Measurements from ENCODE around the gene DSN1. TPM values are rescaled to one million over a fixed set of nuclear protein-coding genes. Genes with fewer than 3 reads are reported as not detected.

Gene DSN1
- polyA plus RNA-seq, 1 of the 3 experiments (the other 2 are of a cell fraction): 7.3 TPM

DNA sequence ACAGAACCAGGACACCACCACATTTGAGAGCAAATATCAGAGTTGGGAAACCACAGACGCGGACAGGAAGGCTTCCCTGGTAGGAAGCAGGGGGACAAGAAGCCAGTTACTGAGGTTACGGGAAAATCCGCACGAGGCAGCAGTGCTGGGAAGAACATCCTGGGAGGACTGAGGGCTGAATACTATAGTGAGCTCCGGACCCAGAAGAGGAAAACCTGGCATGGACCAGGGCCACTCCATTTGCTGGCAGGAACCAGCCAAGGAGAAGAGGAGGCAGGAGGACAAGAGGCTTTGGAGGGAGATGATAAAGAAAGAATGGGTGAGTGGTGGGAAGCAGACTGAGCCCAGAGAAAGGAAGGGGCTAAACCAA is 6.1 kb upstream of the DSN1 start (continued):
- TF ChIP-seq RFX5 (IDR thresholded peaks at IDR 0.05; ENCODE audit: low read length) (no peak), RAD21 (IDR thresholded peaks at IDR 0.05; ENCODE audit: low read length) (no peak)
- TF ChIP-seq, protein P1, sequence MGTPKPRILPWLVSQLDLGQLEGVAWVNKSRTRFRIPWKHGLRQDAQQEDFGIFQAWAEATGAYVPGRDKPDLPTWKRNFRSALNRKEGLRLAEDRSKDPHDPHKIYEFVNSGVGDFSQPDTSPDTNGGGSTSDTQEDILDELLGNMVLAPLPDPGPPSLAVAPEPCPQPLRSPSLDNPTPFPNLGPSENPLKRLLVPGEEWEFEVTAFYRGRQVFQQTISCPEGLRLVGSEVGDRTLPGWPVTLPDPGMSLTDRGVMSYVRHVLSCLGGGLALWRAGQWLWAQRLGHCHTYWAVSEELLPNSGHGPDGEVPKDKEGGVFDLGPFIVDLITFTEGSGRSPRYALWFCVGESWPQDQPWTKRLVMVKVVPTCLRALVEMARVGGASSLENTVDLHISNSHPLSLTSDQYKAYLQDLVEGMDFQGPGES (IDR thresholded peaks at IDR 0.05; ENCODE audit: low read depth, low read length): no peak

DNA sequence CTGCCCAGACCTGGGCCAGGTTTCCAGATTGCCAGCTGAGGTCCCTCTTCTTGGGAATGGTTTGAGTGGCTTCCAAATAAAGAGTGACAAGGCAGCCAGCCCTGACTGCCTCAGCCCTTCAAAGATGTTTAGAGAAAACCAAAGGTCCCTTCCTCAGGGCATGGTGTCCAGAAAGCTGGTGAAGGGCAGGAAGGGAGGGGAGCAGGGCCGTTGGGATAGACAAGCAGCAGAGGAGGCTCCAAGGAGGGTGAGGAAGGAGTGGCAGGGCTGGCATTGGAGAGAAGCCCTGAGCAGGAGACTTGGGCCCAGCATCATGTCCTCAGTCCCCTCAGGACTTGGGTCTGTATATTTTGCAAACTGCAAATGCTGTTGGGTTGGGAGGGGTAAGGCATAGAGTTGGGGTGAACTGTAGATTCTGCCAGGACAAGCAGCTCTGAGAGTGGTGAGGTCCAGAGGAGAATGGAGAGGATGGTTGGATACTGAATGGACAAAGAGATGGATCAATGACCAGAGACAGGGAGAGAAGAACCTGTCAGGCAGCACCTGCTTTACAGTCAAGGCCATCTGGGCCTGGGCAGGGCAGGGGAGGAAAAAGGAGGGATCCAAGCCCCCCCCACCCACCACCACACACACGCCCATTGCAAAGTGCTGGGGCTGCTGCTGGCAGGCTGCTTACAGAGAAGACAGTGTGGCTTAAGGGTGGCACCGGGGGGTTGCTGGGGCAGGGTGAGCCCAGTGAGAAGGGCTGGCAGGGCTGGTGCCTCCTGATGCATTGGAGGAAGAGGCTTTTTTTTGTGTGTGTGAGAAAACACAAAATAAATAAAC is 5.5 kb upstream of the DSN1 start:
- H3K4me3 ChIP-seq (ENCODE audit: low read depth in 2 of 2, low read length in 1 of 2): no peak overlapping the region
- no peaks in the 10 kb centered on the region for H3K27me3 ChIP-seq (ENCODE audit: insufficient read depth)
- H3K9me3 ChIP-seq: no peaks in the 10 kb centered on the region
- no peak overlapping the region for H3K4me2 ChIP-seq
- no peak overlapping the region for H2AFZ ChIP-seq (ENCODE audit: low read depth)
- H4K20me1 ChIP-seq (ENCODE audit: insufficient read depth): no peaks in the 10 kb centered on the region
- no peaks in the 10 kb centered on the region for H3K4me1 ChIP-seq (ENCODE audit: control insufficient read depth in 1 of 2, insufficient read depth in 2 of 2, low read depth in 1 of 2, low read length in 1 of 2)
- no peak overlapping the region for H3K27ac ChIP-seq (ENCODE audit: low read depth in 2 of 2, low read length in 1 of 2)
- no peak overlapping the region for H3K9ac ChIP-seq
- H3K9me2 ChIP-seq: no peaks in the 10 kb centered on the region
- 46% methylated on average over 2 of the region's 3 CpGs for WGBS (ENCODE audit: low lambda C conversion rate)
- DNase-seq: no peak
- H3F3A ChIP-seq (replicated peaks; ENCODE audit: insufficient read depth): peaks cover 28% of the 10 kb centered on the region
- peaks cover 3 to 13% of the 10 kb centered on the region in 2 experiments for H3K36me3 ChIP-seq (replicated peaks in 1 of 2; ENCODE audit: control insufficient read depth in 1 of 2, insufficient read depth in 2 of 2, low read length in 1 of 2)
- TF ChIP-seq MEF2A (IDR thresholded peaks at IDR 0.05; ENCODE audit: borderline replicate concordance, low read depth) (no peak), RCOR1 (IDR thresholded peaks at IDR 0.05; ENCODE audit: low read length) (no peak), GABPA (IDR thresholded peaks at IDR 0.05; ENCODE audit: low read depth) (no peak), GATA2 (CRISPR knock-in tag; IDR thresholded peaks at IDR 0.05) (no peak), MXI1 (IDR thresholded peaks at IDR 0.05; ENCODE audit: low read depth, low read length) (no peak), TAF1 (IDR thresholded peaks at IDR 0.05; ENCODE audit: borderline replicate concordance, low read depth, low read length) (no peak)
- no peaks in the 10 kb centered on the region for H3K79me2 ChIP-seq (ENCODE audit: insufficient read depth)
- CTCF ChIA-PET: interaction anchor here (3.1 kb wide), 1 partner anchor 85 kb away, joined by 9 read pairs; a partner anchor contains a TSS
- POLR2A ChIA-PET: no interaction called here

- no peak for DNase-seq
- no peaks in the 10 kb centered on the region for H4K20me1 ChIP-seq (ENCODE audit: insufficient read depth)
- 97% methylated on average over 3 of the region's 3 CpGs for WGBS (ENCODE audit: low lambda C conversion rate)
- H3K4me3 ChIP-seq (ENCODE audit: low read depth in 2 of 2, low read length in 1 of 2): no peak overlapping the region
- no peak overlapping the region for H3K4me2 ChIP-seq
- H3K9me2 ChIP-seq: no peaks in the 10 kb centered on the region
- no peak overlapping the region for H2AFZ ChIP-seq (ENCODE audit: low read depth)
- peaks cover 0 to 7% of the 10 kb centered on the region in 2 experiments; a peak in 1 of 4 replicates for H3K4me1 ChIP-seq (ENCODE audit: control insufficient read depth in 1 of 2, insufficient read depth in 2 of 2, low read depth in 1 of 2, low read length in 1 of 2)
- H3K9me3 ChIP-seq: no peaks in the 10 kb centered on the region
- CTCF ChIA-PET: interaction anchor here (1.0 to 3.1 kb wide), 4 partner anchors 23 to 95 kb away, joined by 3 to 9 read pairs (median 4); a partner anchor contains a TSS
- peaks cover 0 to 3% of the 10 kb centered on the region in 2 experiments for H3K36me3 ChIP-seq (replicated peaks in 1 of 2; ENCODE audit: control insufficient read depth in 1 of 2, insufficient read depth in 2 of 2, low read length in 1 of 2)
- peaks cover 31% of the 10 kb centered on the region for H3F3A ChIP-seq (replicated peaks; ENCODE audit: insufficient read depth)
- POLR2A ChIA-PET: no interaction called here
- H3K27me3 ChIP-seq (ENCODE audit: insufficient read depth): no peaks in the 10 kb centered on the region
- H3K79me2 ChIP-seq (ENCODE audit: insufficient read depth): peaks cover 10% of the 10 kb centered on the region
- no peak overlapping the region for H3K27ac ChIP-seq (ENCODE audit: low read depth in 2 of 2, low read length in 1 of 2)
- H3K9ac ChIP-seq: no peak overlapping the region
- TF ChIP-seq CTCF (IDR thresholded peaks at IDR 0.05) (no peak), SIN3A (IDR thresholded peaks at IDR 0.05; ENCODE audit: borderline replicate concordance, low read depth, low read length) (no peak), TEAD4 (IDR thresholded peaks at IDR 0.05; ENCODE audit: borderline replicate concordance, insufficient read depth) (no peak), NFIC (IDR thresholded peaks at IDR 0.05; ENCODE audit: borderline replicate concordance) (no peak), USF2 (IDR thresholded peaks at IDR 0.05; ENCODE audit: borderline replicate concordance, low read depth, low read length) (no peak), TAF1 (IDR thresholded peaks at IDR 0.05; ENCODE audit: borderline replicate concordance, low read depth, low read length) (no peak), EZH2phosphoT487 (IDR thresholded peaks at IDR 0.05; ENCODE audit: borderline replicate concordance, low read depth) (no peak), RFX5 (IDR thresholded peaks at IDR 0.05; ENCODE audit: low read length) (no peak), EP300 (IDR thresholded peaks at IDR 0.05; ENCODE audit: borderline replicate concordance in 1 of 2, low read depth in 1 of 2, low read length in 1 of 2) (no peak), FOXM1 (IDR thresholded peaks at IDR 0.05; ENCODE audit: low read depth) (no peak), RXRA (IDR thresholded peaks at IDR 0.05; ENCODE audit: borderline replicate concordance, low read depth) (no peak), JUND (IDR thresholded peaks at IDR 0.05) (no peak), SMC3 (IDR thresholded peaks at IDR 0.05; ENCODE audit: low read depth, low read length) (no peak)
- TF ChIP-seq, protein P2, sequence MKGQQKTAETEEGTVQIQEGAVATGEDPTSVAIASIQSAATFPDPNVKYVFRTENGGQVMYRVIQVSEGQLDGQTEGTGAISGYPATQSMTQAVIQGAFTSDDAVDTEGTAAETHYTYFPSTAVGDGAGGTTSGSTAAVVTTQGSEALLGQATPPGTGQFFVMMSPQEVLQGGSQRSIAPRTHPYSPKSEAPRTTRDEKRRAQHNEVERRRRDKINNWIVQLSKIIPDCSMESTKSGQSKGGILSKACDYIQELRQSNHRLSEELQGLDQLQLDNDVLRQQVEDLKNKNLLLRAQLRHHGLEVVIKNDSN (IDR thresholded peaks at IDR 0.05; ENCODE audit: borderline replicate concordance, low read depth): no peak
These were observed 4.0 kb upstream of the DSN1 start for GRCh38 chr20:36777576-36777975.
